ENCODE results near the gene PNMA8C.

PNMA8C gene

GRCh38 chr19:46428239-46429135 is at the start of gene PNMA8C:
TSS of gene PNMA8C (minus strand) at chr19:46428936. CDS start at chr19:46428359, 577 bp downstream.
- no peak for TF ChIP-seq GATA1 (IDR thresholded peaks at IDR 0.05; ENCODE audit: low read depth, low read length)
- TF ChIP-seq POLR2A (IDR thresholded peaks at IDR 0.05; ENCODE audit: low read length) = no peak
- DNase-seq = peak; percentile 36 to 54

GRCh38 chr19:46475986-46476385 is 47.2 kb upstream of the PNMA8C start:
- DNase-seq = no peak
- TF ChIP-seq GATA1 (IDR thresholded peaks at IDR 0.05; ENCODE audit: low read depth, low read length) (no peak), POLR2A (IDR thresholded peaks at IDR 0.05; ENCODE audit: low read length) (no peak)

GRCh38 chr19:46474211-46474610 is 45.5 kb upstream of the PNMA8C start:
- no peak for TF ChIP-seq POLR2A (IDR thresholded peaks at IDR 0.05; ENCODE audit: low read length)
- no peak for TF ChIP-seq GATA1 (IDR thresholded peaks at IDR 0.05; ENCODE audit: low read depth, low read length)
- no peak for DNase-seq

GRCh38 chr19:46472592-46472991 is 43.9 kb upstream of the PNMA8C start:
- TF ChIP-seq POLR2A (IDR thresholded peaks at IDR 0.05; ENCODE audit: low read length) = no peak
- no peak for TF ChIP-seq GATA1 (IDR thresholded peaks at IDR 0.05; ENCODE audit: low read depth, low read length)

GRCh38 chr19:46471811-46472543 is 43.2 kb upstream of the PNMA8C start:
- DNase-seq = no peak
- TF ChIP-seq GATA1 (IDR thresholded peaks at IDR 0.05; ENCODE audit: low read depth, low read length) = no peak
- no peak for TF ChIP-seq POLR2A (IDR thresholded peaks at IDR 0.05; ENCODE audit: low read length)

More at GRCh38 chr19:46472592-46472991, 43.9 kb upstream of the PNMA8C start:
- DNase-seq = no peak

GRCh38 chr19:46471116-46471733 is 42.5 kb upstream of the PNMA8C start, which contains the start of gene PNMA8A:
TSS of gene PNMA8A (minus strand) at chr19:46471563. CDS start at chr19:46471035, 528 bp downstream.
- DNase-seq = no peak

GRCh38 chr19:46470376-46470775 is 41.6 kb upstream of the PNMA8C start:
- TF ChIP-seq GATA1 (IDR thresholded peaks at IDR 0.05; ENCODE audit: low read depth, low read length) = no peak
- DNase-seq = no peak

More at GRCh38 chr19:46471116-46471733, 42.5 kb upstream of the PNMA8C start, which contains the start of gene PNMA8A:
- TF ChIP-seq GATA1 (IDR thresholded peaks at IDR 0.05; ENCODE audit: low read depth, low read length) (no peak), POLR2A (IDR thresholded peaks at IDR 0.05; ENCODE audit: low read length) (no peak)

GRCh38 chr19:46469541-46470185 is 40.9 kb upstream of the PNMA8C start:
- TF ChIP-seq GATA1 (IDR thresholded peaks at IDR 0.05; ENCODE audit: low read depth, low read length) = no peak
- TF ChIP-seq POLR2A (IDR thresholded peaks at IDR 0.05; ENCODE audit: low read length) = no peak
- no peak for DNase-seq

- no peak for DNase-seq
- no peak for TF ChIP-seq POLR2A (IDR thresholded peaks at IDR 0.05; ENCODE audit: low read length)
- TF ChIP-seq GATA1 (IDR thresholded peaks at IDR 0.05; ENCODE audit: low read depth, low read length) = no peak
Observed at GRCh38 chr19:46466536-46467196, 37.9 kb upstream of the PNMA8C start.

GRCh38 chr19:46463516-46463915 is 34.8 kb upstream of the PNMA8C start:
- no peak for DNase-seq
- TF ChIP-seq GATA1 (IDR thresholded peaks at IDR 0.05; ENCODE audit: low read depth, low read length) (no peak), POLR2A (IDR thresholded peaks at IDR 0.05; ENCODE audit: low read length) (no peak)

- no peak for DNase-seq
- TF ChIP-seq POLR2A (IDR thresholded peaks at IDR 0.05; ENCODE audit: low read length) (no peak), GATA1 (IDR thresholded peaks at IDR 0.05; ENCODE audit: low read depth, low read length) (no peak)
Observed at GRCh38 chr19:46461537-46461936, 32.8 kb upstream of the PNMA8C start.

- no peak for DNase-seq
- TF ChIP-seq GATA1 (IDR thresholded peaks at IDR 0.05; ENCODE audit: low read depth, low read length) (no peak), POLR2A (IDR thresholded peaks at IDR 0.05; ENCODE audit: low read length) (no peak)
Observed at GRCh38 chr19:46460981-46461380, 32.2 kb upstream of the PNMA8C start.

- no peak for DNase-seq
- TF ChIP-seq POLR2A (IDR thresholded peaks at IDR 0.05; ENCODE audit: low read length) = no peak
- TF ChIP-seq GATA1 (IDR thresholded peaks at IDR 0.05; ENCODE audit: low read depth, low read length) = no peak
Observed at GRCh38 chr19:46460055-46460454, 31.3 kb upstream of the PNMA8C start.
